ENCODE measurements around the gene NDUFV1.
A peak's percentile ranks its signal among the peaks of the same experiment; 100 is the strongest.

NDUFV1 gene

GRCh38 chr11:67640758-67641337 lies 34.1 kb downstream of the NDUFV1 start:
- DNase-seq = no peak

DNA sequence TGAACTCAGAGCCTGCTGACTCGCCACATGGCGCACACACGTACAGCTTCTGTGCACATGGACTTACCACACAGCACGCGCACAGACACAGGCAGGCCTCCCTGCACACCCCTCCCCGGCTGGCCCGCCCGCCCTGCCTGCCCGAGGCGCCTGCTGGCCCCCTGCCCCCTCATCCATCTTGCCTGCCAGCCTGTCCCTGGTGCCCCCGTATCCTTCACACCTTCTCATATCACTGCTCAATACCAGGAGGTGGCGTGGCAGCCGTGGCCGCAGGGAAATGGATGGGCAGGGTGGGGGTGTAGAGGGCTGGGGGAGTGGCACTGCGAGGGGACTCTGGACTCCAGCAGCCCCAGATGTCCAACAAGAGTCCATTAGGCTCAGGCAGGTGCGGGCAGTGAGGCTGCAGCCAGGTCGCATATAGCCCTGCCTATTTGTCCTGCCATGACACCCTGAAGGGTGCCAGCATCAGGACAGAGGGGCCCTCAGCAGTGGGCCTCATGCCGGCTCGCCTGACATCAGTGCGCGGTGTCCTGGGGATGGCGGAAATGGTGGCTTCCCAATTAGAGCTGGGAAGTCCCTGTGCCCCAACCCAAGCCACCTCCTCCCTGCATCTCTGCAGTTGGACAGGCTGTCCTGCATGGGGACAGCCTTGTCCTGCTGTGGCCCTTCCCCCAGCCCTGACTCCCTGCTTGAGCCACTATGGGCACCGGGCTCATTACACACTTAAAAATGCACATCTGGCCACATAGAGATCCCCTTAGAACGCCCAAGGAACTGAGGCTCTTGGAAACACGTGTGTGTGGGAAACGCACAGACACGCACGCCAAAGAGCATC lies 34.8 kb downstream of the NDUFV1 start:
- DNase-seq = no peak

DNA sequence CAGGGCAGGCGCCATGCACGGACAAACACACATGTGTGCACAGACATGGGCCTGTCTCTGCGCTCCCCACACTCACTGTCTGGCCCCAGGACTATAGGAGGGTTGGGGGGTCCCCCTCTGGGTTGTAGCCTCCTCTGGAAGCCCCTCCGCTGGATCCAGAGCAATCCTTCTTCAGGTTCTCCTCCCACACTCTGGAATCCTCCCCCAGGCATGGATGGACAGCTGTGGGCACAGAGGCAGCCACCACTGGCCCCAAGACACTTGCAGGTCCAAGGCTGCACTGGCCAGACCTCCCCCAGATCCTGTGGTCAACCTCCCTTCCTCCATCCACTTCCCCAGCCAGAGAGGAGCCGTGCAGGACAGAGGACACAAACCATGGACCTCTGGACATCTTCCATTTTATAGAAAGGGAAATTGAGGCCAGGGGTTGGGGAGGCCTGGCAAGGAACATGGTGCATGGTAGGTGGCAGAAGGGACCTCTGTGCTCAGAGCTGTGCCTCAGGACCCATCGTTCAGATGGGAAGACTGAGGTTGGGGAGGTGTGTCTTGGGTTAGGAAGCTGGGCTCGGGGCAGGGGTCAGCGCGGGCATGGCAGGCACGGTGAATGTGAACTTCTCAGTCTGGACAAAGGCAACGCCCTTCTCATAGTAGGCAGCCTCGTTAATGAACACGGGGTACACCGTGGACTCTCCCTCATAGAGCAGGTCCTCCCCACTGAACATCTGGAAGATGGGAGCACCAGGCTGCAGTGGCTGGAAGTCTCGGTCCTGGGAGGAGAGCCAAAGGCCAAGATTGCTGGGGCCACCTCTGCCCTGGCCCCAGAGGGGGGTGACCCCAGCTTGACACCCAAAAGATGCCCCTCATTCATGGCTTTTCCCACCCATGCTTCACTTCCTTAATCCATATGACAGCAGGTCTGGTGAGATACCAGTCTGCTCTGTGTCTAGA lies 35.7 kb downstream of the NDUFV1 start:
- DNase-seq = no peak

DNA sequence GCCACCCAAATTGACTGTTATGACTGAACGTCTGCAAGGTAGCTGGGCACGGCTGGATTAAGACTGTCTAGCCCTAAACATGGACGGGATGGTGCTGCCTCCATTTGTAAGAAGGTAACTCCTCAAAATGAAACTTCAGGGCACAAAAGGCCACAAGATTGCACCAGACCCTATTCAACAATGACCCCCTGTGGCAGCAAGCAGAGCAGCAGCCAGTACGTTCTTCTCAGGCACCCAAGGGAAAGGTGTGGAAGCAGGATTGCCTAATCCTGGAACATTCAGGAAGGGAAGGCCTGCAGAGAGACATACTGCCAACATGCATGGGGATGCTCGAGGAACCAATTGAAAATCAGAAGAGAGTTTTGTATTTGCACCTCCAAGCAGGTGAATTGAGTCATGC lies 37.3 kb downstream of the NDUFV1 start:
- DNase-seq = no peak

- DNase-seq = no peak
Measured at GRCh38 chr11:67644472-67645418, 38.0 kb downstream of the NDUFV1 start.

DNA sequence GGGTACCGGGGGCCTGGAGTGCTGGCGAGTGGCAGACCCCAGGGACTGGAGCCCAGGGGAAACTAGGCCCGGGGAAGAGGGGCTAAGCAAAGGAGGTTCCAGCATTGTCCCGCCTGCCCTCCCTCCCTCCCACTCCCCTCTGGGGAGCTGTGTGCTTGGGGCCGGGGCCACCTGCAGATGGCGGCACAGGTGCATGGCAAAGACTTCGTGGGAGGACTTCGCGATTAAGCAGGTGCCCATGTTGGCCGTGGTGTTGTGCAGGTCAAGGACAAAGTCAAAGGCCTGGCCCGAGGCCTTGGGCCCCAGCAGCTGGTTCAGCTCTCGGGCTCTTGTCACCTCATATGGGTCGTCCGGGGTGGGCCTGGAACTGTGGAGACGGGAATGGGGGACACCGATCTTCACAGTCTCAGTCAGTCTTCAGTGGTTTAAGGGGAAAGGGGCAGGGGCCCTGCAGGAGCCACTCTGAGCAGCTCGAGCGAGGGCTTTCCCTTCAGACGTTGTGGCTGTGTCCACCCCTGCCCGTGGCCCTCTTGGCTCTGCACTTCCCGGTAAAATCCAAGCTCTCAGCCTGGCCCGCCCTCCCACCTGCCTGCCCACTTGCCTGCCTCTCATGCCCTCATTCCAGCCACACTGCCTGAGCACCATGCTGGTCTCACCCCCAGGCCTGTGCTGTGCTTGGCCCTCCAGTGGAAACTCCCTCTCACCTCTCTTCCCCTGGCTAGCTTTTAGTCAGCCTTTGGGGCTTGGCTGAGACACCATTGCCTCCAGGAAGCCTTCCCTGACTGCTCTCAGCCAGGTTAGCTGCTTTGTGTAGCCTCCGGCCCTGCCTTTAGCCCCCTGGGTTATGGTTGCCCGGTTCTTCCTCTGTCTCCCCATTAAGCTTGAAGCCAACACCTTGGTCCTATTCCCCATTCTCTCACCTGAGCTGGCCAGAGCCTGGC lies 39.1 kb downstream of the NDUFV1 start:
- no peak for DNase-seq

DNA sequence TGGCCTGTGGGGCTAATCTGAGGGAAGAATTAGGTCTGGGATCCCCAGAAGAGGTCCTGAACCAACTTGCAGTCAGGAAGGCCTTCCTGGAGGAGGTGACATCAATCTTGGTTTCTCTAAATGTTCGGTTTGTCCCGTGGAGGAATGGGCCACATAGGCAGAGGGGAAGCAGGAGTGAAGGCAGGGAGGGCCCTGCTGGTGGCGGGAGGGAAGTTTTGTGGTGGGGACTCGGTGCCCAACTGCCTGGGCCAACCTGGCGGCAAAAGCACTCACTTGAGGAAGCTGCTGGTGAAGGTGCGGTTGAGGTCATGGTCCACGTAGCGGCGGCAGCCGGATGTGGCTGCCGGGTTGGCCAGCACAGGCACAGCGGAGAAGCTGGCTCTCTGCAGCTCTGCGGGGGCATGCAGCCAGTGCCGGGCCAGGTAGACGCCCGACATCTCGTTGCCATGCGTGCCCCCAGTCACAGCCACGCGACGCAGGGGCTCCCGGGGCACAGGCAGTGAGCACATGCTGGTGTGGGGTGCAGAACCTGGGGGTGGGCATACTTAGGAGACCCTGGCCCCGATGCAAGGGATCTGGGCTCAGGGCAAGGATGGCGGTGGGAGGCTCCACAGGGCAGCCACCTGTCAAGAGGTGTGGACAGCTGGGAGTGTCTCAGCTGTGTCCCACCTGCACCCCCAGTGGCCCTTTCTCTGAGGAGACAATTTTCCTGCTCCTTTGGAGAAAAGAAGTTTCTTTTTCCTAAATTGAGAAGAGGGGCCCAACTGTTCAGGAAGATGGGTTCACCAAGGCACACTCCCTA lies 40.0 kb downstream of the NDUFV1 start:
- no peak for DNase-seq

DNA sequence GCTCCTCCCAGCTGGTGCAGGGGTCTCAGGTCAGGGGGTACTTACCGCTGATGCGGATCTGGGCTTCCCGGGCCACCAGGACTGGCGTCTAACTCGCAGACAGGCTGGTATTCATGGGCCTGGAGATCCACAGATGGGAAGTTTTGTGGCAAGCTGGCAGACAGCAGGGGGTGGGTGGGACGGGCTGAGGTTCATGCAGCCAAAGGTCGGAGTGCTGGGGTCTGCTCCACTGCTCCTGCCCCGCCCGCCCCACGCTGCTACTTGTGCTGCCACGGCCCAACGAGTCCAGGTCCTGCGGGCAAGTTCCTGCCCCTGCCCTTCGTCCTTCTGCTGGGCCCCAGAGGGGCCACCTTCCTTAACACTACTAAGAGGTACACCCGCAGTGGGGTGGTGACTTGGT lies 40.7 kb downstream of the NDUFV1 start:
- no peak for DNase-seq

GRCh38 chr11:67648140-67648795 lies 41.5 kb downstream of the NDUFV1 start:
- peak in 1 of 2 experiments; percentile 51 for DNase-seq

GRCh38 chr11:67648796-67649613 lies 42.3 kb downstream of the NDUFV1 start:
- DNase-seq = no peak

- DNase-seq = peak in 1 of 2 experiments; percentile 21
Measured at GRCh38 chr11:67649634-67650510, 43.1 kb downstream of the NDUFV1 start.

GRCh38 chr11:67651976-67652781 lies 45.4 kb downstream of the NDUFV1 start:
- DNase-seq = no peak

GRCh38 chr11:67652965-67653845 lies 46.5 kb downstream of the NDUFV1 start:
- DNase-seq = no peak

DNA sequence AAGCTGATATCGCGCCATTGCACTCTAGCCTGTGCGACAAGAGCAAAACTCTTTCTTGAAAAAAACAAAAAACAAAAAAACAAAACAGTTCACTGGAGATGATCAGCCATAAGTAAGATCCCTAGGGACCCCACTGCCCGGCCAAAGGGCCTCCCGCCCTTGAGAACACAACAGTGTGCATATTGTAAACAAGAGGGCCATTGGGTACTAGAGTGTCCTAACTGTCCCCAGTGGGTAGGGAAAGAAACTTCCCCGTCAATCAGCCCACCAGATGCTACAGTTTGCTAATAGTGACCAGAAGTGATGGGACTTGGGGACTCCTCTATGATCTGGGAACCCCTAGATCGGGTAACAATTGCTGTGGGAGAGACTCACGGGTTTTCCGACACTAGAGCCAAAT lies 47.5 kb downstream of the NDUFV1 start:
- no peak for DNase-seq

DNA sequence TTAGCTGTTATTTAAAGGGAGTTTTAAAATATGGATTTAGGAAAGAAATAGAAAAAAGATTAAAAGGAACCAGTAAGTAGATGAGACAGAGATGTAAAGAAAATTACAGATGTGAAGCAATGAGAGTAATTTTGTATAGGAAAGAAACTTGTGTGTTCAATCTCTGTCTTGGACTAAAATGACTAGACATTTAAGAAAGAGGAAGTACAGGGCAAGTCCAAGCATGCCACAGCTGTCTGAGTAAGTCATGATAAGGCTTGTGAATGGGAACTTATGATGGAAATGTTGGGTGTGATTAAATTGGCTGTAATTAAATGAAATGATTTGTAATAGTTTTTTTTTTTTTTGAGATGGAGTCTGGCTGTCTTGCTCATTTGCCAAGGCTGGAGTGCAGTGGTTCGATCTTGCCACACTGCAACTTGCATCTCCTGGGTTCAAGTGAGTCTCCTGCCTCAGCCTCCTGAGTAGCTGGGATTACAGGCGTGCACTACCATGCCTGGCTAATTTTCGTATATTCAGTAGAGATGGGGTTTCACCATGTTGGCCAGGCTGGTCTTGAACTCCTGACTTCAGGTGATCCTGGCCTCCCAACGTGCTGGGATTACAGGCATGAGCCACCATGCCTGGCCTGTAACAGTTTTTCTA lies 49.7 kb downstream of the NDUFV1 start:
- no peak for DNase-seq
